GM18951 (cell line): ENCODE results near the gene PSMA1.
A peak's percentile ranks its signal among the peaks of the same experiment; 100 is the strongest.

Source experiments
- POLR2A ChIP-seq: IDR thresholded peaks from 4 replicates; pipeline ENCODE4 v1.6.1; 2011; ENCODE audit warnings: mild to moderate bottlenecking; ENCODE audit not compliant: insufficient read length, insufficient read depth; ENCODE audit errors: extremely low read depth
- in situ Hi-C: fragments of 300-500 bp; cut with MboI; formaldehyde crosslinking; loops from one replicate; pipeline ENCODE4 v1.12.0; 2022; ENCODE audit warnings: low sequenced_read_pairs, mixed read lengths, inconsistent platforms; ENCODE audit not compliant: unreplicated experiment

PSMA1 gene

GRCh38 chr11:14513800-14514199, 6.4 kb downstream of the PSMA1 start:
- TF ChIP-seq POLR2A = no peak
- in situ Hi-C loops = no loop called here

GRCh38 chr11:14506532-14506931, 13.7 kb downstream of the PSMA1 start:
- in situ Hi-C loops = no loop called here
- TF ChIP-seq POLR2A = no peak

GRCh38 chr11:14503023-14503422, 17.2 kb downstream of the PSMA1 start:
- in situ Hi-C loops = no loop called here
- no peak for TF ChIP-seq POLR2A

GRCh38 chr11:14502039-14502438, 18.1 kb downstream of the PSMA1 start:
- TF ChIP-seq POLR2A = no peak
- in situ Hi-C loops = no loop called here

- in situ Hi-C loops = no loop called here
- peak; percentile 31 for TF ChIP-seq POLR2A
These were observed 20.0 kb downstream of the PSMA1 start for GRCh38 chr11:14500181-14500651.

GRCh38 chr11:14499560-14500180, 20.5 kb downstream of the PSMA1 start, which contains the start of gene COPB1:
Gene COPB1 (minus strand): TSS chr11:14499811. CDS start chr11:14498928, 883 bp downstream.
- in situ Hi-C loops = no loop called here
- peak; percentile 95 for TF ChIP-seq POLR2A

- TF ChIP-seq POLR2A = no peak
- in situ Hi-C loops = no loop called here
These were observed 21.0 kb downstream of the PSMA1 start for GRCh38 chr11:14499178-14499559.

GRCh38 chr11:14480716-14481115, 39.5 kb downstream of the PSMA1 start:
- in situ Hi-C loops = no loop called here
- TF ChIP-seq POLR2A = no peak

GRCh38 chr11:14471127-14471526, 49.1 kb downstream of the PSMA1 start:
- no peak for TF ChIP-seq POLR2A
- in situ Hi-C loops = no loop called here

- in situ Hi-C loops = no loop called here
- TF ChIP-seq POLR2A = no peak
These were observed 56.6 kb downstream of the PSMA1 start for GRCh38 chr11:14463623-14464022.

- no peak for TF ChIP-seq POLR2A
- in situ Hi-C loops = no loop called here
These were observed 60.0 kb downstream of the PSMA1 start for GRCh38 chr11:14460147-14460546.

GRCh38 chr11:14458377-14458776, 61.8 kb downstream of the PSMA1 start:
- in situ Hi-C loops = no loop called here

GRCh38 chr11:14455648-14456430, 64.3 kb downstream of the PSMA1 start:
- in situ Hi-C loops = no loop called here
- TF ChIP-seq POLR2A = no peak

More at GRCh38 chr11:14458377-14458776, 61.8 kb downstream of the PSMA1 start:
- TF ChIP-seq POLR2A = no peak
